GM21576 (cell line): ENCODE data around the gene OR6S1.
"Not testable (repeated sequence)": the region's sequence is repeated elsewhere in the genome, so short reads cannot be mapped to it uniquely, and the experiment has no call there.

Source experiments
- ATAC-seq: cut with Tn5 transposase; IDR thresholded peaks from one replicate; pipeline ENCODE4 v1.9.1; 2021; ENCODE audit warnings: mild to moderate bottlenecking, moderate library complexity; ENCODE audit not compliant: unreplicated experiment

Gene OR6S1

DNA sequence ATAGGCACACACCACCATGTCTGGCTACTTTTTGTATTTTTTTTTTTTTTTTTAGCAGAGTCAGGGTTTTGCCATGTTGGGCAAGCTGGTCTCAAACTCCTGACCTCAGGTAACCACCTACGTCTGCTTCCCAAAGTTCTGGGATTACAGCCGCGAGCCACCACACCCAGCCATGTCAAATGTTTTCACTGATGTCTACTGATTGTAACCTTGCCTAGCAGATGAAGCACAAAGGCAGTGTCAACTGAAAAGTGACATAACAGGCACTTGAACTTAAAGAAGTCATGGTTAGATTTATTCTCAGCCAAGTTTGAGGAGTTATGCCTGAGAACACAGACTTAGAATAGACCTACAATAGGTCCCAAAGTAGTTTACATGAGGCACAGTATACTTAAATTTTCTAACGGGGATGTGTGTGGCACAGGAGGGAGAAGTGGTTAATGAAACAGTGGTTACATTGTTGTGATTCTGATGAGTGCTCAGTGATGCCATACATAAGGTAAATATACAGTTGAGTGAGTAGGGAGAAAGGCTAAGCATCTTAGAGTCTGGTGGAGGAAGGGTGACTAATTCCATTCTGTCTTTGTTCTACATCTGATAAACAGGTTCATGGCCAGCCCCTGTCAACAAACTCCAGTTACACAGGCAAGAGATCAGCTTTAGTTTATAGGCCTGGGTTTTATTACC, 30.2 kb upstream of the OR6S1 start:
- ATAC-seq, result no peak

DNA sequence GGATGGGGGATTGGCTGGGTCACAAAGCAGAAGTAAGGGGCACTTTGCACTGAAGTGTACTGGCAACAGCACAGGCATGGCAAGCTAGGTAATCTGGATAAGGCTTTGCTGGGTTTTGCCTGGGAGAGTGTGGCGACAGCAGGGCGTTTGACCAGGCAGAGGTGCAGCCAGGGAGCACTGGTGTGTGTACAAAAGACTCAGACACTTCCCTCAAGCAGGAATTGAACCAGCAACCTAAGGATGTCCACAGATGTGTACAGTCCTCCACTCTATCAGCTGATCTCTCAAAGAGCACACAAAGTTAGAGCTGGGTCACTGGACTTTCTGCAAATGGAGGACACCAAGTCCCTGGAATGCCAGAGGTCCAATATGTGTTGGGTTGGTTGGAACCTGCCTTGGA, 27.5 kb upstream of the OR6S1 start:
- no peak for ATAC-seq

DNA sequence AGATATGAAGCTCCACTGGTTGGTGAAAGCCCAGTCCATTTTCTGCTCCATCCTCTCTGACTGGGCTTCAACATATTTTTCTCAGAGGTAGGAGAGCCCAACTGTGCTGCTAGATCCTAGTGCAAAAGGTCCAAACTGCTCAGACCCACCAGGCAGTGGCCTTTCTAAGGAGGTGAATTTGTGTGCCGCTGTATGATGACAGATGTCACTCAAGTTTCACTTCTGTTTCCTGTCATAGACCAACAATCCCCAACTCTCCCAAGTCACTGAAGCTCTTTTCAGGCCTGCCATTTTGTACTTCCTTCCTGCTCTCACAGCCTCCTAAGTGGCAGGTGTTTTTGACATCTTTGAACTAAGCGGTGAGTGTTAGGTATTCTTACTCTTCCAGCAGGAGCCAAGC, 26.5 kb upstream of the OR6S1 start:
- ATAC-seq, result peak; percentile 74

DNA sequence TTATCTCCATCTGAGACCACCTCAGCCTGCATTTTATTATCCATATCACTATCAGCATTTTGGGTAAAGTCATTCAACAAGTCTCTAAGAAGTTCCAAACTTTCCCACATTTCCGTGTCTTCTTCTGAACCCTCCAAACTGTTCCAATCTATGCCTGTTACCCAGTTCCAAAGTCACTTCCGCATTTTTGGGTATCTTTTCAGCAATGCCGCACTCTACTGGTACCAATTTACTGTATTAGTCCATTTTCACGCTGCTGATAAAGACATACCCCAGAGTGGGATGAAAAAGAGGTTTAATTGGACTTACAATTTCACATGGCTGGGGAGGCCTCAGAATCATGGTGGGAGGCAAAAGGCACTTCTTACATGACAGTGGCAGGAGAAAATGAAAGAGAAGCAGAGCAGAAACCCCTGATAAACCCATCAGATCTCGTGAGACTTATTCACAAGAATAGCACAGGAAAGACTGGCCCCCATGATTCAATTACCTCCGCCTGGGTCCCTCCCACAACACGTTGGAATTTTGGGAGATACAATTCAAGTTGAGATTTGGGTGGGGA, 25.0 kb upstream of the OR6S1 start:
- not testable (repeated sequence) for ATAC-seq

DNA sequence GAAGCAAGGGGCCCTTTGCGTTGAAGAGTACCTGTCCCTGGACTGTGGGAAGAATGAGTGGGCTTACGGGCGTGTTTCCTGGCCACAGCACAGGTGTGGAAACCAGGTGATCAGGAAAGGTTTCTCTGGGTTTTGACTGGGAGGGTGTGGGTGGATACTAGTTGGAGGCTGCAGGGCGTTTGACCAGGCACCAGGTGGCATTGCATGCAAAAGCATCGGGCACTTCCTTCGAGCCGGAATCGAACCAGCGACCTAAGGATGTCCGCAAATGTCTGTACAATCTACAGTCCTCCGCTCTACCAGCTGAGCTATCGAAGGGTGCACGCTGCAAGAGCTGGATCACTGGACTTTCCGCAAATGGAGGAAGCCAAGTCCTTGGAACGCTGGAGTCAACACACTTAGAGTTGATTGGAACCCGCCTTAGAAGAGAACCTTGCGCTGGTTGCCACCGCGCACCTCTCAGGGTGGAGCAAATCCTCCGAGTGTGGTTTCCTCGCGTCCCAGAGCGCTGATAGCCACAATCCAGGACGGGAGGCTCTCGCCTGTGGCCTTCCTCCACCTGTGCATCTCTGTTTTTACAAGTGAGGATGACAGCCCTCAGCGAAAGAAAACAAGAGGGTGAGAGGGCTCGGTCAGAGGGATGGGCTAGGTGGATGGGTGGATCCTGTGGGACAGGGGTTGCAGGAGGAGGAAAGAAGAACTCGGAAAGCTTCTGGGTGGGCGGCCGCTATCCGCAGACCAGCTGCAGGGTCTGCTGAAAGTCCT, 21.7 kb upstream of the OR6S1 start:
- peak; percentile 42 for ATAC-seq

DNA sequence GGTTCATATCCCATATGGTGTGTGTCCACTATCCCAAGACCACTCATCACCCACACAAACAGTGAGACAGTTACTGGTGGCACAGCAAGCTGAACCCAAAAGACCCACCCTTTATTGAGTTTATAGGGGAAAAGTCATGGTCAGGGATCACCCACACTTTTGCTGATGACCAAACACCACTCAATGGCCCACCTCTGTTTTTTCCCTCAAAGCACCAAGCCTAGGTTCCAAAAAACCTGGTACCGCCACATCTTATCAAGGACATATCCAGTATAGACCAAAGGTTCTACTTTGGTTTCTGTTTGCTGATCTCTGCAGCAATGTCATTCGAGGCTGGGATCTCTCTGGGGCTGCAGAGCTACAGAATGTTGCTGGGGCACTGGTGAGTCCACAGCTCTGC, 19.7 kb upstream of the OR6S1 start:
- ATAC-seq, result no peak

DNA sequence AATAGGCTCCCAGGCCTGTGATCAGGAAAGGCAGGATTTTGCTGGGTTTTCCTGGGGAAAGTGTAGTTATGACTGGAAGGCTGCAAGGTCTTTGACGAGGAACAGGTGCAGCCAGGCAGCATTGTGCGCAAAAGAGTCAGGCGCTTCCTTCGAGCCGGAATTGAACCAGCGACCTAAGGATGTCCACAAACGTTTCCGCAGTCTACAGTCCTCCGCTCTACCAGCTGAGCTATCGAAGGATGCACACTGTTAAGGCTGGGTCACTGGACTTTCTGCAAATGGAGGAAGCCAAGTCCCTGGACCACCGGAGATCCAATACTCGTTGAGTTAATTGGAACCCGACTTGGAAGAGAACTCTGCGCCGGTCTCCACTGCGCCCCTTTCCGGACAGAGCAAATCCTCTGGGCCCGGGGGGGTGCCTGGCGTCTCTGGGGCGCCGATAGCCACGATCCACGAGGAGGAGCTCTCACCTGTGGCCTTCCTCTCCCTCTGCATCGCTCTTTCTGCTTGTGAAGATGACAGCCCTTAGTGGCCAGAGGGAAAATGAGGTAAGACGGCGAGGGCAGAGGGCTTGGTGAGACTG, 18.4 kb upstream of the OR6S1 start:
- no peak for ATAC-seq

DNA sequence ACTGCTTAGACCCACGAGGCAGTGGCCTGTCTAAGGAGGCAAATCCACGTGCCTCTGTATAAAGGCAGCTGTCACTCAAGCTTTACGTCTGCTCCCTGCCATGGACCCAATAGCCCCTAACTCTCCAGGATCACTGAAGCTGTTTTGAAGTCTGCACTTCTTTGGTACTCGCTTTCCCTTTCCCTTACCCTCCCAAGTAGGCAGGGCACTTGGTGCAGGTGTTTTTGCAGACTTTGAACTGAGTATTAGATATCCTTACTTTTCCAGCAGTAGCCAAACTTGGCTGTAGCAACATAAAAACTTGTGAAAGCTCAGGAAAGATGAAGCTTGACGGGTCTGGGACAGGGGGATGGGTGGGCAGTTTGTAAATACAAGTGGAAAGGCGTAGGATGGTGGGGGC, 17.8 kb upstream of the OR6S1 start:
- ATAC-seq, result no peak

DNA sequence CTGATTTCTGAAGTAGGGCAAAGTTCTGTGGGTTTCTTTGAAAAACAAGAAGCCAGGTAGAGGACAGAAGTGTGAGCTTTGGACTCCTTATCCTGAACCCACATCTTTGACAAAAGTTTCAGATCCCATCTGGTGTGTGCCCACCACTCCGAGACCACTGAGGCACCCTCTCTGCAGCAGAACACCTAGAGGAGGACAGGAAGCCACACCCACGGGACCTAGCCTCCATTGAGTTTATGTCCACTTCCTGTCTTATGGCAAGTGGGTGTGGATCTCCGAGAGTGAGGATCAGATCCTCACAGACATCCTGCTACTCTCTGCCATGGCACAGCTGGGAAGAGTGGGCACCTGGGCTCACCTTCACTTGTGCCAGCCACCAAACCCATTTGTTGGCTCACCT, 16.8 kb upstream of the OR6S1 start:
- no peak for ATAC-seq

DNA sequence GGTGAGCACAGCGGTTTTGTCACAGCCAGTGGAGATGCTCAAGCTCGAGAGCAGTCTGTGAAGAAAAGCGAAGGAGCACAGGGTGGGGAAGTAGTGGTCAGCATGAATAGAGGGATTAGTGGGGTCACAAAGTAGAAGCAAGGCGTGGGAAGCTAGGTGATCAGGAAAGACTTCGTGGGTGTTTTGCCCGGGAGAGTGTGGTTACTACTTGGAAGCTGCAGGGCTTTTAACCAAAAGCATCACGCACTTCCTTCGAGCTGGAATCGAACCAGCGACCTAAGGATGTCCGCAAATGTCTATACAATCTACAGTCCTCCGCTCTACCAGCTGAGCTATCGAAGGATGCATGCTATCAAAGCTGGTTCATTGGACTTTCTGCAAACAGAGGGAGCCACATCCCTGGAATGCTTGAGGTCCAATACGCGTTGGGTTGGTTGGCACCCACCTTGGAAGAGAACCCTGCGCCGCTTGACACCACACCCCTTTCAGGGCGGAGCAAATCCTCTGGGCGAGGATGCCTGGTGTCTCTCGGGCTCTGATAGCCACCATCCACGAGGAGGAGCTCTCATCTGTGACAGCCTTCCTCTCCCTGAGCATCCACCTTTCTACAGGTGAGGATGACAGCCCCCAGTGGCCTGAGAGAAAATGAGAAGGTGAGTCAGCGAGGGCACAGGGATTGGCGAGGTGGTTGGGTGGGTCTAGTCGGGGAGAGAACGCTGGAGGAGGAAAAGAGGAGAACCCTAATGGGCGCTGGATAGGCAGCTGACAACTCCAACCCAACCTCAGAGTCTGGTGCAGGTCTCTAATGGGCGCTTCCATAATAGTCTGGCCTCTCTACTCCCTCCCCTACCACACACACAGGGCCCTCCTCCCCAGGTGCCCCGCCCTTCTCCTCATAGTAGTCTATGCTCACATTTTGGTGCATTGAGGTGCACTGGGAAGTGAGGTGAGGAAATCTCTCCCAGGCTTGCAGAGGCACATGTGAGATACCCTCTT, 16.0 kb upstream of the OR6S1 start:
- ATAC-seq, result no peak

DNA sequence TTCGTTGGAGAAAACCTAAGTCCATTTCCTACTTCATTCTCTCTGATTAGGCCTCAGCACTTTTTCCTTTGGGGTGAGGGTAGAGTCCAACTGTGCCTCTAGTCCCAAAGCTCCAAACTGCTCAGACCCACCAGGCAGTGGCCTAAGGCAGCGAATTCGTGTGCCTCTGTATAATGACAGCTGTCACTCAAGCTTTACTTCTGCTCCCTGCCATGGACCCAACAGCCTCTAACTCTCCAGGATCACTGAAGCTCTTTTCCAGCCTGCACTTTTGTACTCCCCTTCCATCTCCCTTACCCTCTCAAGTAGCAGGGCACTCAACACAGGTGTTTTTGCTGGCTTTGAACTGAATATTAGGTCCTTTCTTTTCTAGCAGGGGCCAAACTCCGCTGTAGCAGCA, 14.8 kb upstream of the OR6S1 start:
- ATAC-seq, result no peak

DNA sequence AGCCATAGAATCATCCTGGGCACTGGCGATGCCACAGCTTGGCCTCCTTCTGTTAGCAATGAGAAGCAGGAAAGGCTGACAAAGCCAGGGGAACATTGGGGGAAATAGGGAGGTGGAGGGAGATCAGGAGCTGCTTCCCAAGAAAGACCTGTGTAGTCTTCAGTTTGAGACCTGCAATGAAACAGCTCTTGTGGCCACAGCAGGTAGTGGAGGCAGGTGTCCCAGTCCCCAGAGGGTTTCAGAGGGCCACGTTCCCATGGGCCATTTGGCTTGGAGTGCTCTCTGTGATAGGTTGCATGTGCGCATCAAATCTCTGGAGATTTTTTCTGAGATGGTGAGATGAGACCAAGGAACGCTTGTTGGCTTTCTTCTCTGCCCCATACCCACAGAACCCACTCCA, 14.4 kb upstream of the OR6S1 start:
- no peak for ATAC-seq

DNA sequence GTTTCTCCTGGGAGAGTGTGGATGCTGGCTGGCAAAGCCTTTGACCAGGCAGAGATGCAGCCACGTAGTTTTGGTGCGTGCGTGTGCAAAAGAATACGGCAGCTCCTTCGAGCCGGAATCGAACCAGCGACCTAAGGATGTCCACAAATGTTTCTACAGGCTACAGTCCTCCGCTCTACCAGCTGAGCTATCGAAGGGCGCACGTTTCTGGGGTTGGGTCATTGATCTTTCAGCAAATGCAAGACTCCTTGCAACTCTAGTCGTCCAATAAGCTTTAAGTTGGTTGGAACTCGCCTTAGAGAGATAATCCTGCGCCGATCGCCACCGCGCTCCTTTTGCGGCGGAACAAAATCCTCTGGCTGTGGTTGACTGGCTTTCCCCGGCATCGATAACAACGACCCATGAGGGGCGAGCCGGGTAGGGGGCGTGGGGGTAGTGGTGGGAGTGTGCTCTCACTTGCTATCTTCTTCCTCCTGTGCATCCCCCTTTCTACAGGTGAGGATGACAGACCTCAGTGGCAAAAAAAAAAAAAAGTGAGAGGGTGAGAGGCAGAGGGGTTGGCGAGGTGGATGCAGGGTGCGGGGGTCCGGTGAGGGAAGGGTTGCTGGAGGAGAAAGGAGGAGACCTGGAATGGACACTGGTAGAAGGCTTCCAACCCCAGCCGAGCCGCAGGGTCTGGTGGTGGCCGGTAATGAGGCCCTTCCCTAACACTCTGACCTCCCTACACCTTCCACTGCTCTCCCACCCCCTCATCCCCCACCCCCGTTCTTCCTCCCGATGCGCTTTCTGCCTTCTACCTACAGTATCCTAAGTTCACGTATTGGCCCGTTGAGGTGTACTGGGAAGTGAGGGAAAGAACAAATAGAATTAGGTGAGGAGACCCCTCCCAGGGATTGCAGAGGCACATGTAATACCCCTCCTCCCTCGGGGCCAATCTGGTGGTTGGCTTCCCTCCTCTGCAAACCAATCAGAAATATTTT, 11.8 kb upstream of the OR6S1 start:
- peak; percentile 48 for ATAC-seq

DNA sequence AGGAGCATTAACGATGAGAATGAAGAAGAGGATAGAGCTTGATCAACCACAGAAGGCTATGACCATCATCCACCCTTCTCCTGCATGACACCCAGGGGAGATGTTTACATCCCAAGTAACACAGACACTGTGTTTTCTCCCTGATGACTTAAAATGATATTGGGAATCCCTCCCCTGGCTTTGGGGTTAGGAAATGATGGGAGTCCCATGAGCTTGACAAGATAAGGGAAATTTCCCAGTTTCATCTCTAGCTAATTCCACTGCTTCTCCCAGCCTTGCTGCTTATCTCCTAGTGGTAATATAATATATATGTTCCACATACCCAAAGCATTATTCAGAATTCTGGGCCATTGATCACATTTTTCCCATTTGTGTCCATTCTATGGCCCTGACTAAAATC, 4.0 kb upstream of the OR6S1 start:
- ATAC-seq, result no peak

DNA sequence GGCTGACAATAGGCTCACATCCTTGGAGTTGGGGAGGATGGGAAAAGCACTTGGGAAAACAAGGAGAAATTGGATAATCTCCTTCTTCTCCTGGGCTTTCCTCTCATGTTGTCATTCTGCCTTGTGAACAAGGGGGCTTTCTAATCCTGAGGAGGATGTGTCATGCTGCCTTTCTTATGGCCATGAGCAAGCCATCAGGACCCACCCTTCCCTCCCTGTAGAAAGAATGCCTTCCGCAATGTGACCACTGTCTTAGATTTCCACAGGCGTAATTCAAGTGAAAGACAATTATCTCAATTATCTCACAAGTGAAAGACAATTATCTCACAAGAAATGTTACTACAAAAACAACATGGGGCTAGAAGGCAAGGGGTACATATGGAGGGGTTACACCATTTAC, 3.0 kb upstream of the OR6S1 start:
- no peak for ATAC-seq

DNA sequence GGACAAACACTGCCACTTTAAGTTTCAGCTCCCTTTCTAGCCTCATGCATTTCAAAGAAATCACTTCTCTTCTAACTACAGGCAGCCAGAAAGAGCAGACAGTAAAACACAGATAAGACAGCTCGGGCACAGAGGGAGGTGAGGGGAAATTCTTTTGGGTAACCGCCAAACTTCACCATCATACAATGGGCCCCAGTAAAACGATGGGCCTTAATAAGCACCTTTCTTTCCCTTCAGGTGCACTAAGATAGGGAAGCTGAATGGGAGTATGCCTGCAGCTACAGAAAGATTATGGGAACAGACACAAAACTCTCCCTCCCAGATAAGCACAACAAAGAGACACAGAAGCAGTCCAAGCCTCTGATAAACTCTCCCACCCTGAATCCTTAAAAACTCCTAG, 1.3 kb upstream of the OR6S1 start:
- not testable (repeated sequence) for ATAC-seq

DNA sequence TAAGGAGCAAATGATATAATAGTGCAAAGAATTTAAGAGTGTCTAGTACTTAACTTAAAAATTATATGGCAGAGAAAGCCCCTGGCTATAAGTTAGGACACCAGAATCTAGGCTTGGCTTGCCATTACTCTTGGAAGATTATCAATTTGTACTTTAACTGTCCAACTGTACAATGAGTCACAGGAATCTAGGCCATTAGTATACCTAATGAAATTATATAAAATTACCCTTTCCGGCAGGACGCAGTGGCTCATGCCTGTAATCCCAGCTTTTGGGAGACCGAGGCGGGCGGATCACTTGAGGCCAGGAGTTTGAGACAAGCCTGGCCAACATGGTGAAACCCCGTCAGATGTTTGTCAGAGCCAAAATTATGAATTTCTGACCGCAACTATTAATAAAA, 691 bp upstream of the OR6S1 start:
- ATAC-seq, result no peak

DNA sequence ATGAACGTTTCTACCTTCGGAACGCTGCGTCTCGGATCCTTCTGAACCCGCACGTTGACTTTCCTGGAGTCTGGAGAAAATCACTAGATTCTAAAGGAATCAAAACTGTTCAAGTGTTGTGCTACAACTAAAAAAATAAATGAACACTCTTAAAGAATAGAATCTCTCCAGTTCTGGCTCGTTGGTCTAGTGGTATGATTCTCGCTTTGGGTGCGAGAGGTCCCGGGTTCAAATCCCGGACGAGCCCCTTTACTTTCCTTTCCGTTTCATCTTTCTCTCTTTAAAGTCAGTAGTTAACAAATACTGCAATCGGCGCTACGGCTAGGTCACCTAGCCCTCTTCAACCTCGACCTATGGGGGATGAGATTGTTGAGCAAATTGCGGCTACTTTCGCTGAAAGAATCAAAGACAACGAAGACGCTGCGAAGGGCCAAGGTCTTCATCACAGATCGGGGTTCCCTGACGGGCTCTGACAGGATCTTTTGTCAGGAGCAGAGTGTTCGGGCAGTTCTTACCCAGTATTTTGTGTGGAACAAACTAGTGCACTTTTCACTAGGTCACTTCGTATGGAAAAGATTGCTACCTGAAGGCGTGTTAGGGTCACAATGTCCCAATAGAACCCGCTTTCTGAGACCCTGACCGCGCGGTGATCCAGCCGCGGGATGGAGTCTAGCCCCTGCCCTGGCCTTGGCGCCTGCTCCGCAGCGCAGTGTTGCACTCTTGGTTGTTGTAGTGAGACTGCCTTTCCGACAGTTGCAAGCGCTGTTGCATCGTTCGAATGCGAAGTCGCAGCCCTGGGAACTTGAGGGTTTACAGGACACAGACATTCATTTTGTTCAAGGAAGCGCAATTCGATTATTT, 8.4 kb downstream of the OR6S1 start:
- ATAC-seq, result no peak

DNA sequence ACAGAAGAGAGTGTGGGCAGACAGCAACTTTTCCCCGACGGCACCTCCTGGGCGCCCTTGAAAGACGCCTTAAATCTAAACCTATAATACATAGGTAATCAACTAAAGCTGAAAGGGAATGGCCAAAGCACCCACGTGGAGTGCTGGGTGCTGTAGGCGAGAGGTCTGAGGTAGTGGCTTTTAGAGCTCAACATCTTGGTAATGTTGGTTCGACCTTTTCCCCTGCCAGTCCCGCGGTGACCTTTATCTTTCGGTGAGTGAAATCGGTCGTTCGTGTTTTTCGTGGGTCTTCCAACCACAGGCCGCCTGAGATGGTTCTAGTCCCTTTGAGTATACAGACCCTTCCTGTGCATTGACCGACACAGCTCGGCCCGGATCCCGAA, 9.1 kb downstream of the OR6S1 start:
- no peak for ATAC-seq
